GM13977 (cell line): ENCODE results near the gene CD7.

Experiments
- DNase-seq: peaks from one replicate; pipeline ENCODE4 v3.0.0; 2012; ENCODE audit warnings: low spot score
- in situ Hi-C: fragments of 300-500 bp; cut with MboI; formaldehyde crosslinking; loops from one replicate; pipeline ENCODE4 v1.12.0; 2022; ENCODE audit warnings: low sequenced_read_pairs, low pct_unique_long_range_greater_than_20kb, mixed read lengths, inconsistent platforms; ENCODE audit not compliant: unreplicated experiment
- TF ChIP-seq, protein P1 (sequence below): IDR thresholded peaks from 2 replicates; pipeline ENCODE4 v1.5.1; 2012; ENCODE audit warnings: mild to moderate bottlenecking, control low read depth; ENCODE audit not compliant: insufficient read depth; ENCODE audit errors: extremely low read depth, missing control alignments

Gene CD7

GRCh38 chr17:82301916-82302567, 15.4 kb downstream of the CD7 start:
- DNase-seq: peak; percentile 85
- TF ChIP-seq, protein P1, sequence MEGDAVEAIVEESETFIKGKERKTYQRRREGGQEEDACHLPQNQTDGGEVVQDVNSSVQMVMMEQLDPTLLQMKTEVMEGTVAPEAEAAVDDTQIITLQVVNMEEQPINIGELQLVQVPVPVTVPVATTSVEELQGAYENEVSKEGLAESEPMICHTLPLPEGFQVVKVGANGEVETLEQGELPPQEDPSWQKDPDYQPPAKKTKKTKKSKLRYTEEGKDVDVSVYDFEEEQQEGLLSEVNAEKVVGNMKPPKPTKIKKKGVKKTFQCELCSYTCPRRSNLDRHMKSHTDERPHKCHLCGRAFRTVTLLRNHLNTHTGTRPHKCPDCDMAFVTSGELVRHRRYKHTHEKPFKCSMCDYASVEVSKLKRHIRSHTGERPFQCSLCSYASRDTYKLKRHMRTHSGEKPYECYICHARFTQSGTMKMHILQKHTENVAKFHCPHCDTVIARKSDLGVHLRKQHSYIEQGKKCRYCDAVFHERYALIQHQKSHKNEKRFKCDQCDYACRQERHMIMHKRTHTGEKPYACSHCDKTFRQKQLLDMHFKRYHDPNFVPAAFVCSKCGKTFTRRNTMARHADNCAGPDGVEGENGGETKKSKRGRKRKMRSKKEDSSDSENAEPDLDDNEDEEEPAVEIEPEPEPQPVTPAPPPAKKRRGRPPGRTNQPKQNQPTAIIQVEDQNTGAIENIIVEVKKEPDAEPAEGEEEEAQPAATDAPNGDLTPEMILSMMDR: no peak
- in situ Hi-C loops: no loop called here

DNA sequence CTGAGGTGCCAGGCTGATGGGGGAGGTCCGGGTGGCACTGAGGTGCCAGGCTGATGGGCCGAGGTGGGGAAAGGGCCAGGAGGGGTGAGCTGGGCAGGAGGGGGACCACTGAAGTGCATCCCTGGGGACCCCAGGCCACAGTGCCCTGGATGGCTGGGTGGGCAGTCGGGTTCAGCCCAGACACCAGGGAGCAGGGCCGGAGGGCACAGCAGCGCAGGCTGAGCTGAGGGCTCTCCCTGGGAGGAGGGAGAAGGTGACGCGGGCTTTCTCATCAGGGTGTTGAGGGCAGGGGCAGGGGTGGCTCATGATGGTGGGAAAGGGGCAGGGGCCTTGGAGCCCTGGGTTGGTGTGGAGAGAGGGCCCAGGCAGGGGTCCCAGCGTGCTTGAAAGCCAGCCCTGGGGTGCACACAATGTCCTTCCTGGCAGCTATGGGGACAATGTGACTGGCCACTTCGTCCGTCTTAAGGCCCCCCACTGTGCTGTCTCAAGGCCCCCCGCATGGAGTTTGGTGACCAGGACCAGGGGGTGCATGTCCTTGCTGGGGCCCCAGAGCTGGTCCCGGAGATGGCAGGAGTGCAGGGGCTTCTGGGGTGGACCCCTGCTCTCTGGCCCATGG, 16.0 kb downstream of the CD7 start:
- in situ Hi-C loops: no loop called here
- no peak for DNase-seq
- TF ChIP-seq, protein P1: no peak

DNA sequence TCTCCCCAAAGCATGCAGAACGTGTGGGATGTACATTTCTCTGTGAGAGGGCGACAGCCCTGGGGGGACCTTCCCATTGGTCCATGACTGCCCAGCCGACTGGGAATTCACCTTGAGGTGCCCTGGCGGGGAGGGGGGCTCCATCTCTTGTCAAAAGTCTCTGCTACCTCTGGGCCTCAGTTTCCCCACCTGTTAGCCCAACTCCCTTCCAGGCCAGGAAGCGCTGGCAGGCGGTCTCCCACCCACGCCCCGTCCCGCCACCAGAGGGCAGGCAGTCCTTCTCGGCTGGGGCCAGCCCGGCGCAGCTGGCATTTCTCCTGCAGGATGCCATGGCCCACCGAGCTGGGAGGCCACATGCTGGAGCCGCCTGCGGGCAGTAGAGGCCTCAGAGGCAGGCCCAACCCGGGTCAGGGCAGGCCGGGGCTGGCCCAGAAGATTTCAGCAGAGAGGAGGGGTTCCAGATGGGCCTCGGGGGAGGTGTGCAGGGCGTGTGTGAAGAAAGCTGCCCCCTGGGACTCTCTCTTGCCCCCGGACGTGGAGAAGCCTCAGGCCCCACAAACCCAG, 16.6 kb downstream of the CD7 start:
- in situ Hi-C loops: no loop called here
- peak; percentile 75 for DNase-seq
- TF ChIP-seq, protein P1: peak; percentile 85

GRCh38 chr17:82300228-82300627, 17.2 kb downstream of the CD7 start:
- TF ChIP-seq, protein P1: no peak
- no peak for DNase-seq
- in situ Hi-C loops: no loop called here

DNA sequence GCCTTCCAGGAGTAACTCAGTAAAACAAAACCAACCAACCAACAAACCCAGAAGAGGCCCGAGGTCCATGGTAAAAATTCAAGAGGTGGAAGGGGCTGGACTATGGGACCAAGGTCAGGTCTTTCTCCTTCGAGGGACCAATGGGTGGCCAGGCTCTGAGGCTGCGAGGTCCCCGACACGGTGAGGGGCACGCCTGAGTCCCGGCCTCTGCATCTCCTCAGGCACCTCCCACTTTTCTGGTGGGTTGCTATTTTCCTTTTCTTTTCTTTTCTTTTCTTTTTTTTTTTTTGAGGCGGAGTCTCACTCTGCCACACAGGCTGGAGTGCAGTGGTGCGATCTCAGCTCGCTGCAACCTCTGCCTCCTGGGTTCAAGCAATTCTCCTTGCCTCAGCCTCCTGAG, 18.0 kb downstream of the CD7 start:
- in situ Hi-C loops: no loop called here
- DNase-seq: no peak
- TF ChIP-seq, protein P1: no peak

DNA sequence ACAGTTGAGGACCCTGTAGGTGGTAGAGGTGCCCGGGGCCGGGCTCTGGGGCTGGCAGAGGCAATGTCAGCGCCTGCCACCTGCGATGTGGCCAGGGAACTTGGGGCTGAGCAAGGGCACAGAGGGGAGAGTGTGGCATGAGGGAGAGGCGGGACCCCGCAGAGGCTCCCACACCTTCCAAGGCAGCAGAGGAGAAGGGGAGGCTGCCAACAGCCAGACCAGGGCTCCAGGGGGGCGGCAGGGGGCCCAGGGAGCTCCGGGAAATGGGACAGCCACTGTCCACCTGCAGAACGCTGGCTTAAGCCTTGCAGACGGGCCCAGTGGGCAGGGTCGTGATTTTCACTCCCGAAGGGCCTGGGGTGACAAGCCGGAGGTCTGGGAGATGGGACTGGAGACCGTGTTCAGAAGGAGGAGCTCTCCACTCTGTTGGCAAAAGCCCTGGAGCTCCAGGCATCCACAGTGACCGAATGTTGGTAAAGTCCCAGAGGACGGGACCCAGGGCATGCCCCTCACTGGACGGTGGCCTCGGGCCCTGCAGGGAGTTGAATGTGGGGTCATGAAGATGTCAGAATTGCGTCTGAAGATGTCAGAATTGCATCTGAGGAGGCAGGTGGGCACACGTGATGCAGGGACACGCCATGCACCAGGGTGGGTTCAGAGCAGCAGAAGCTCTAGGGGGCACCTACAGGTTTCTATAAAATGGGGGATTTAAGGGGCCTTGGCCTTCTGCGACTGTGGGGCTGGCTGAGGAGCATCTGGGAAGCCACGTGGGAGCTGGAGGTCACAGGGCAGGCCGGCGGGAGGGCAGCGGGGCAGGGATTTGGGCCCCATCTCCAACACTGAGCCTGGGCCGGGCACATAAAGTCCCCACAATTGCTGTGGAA, 18.6 kb downstream of the CD7 start:
- in situ Hi-C loops: no loop called here
- TF ChIP-seq, protein P1: no peak
- no peak for DNase-seq
